HG02970 (cell line): ENCODE results near the gene LGALS4.
"Not testable (repeated sequence)": the region's sequence is repeated elsewhere in the genome, so short reads cannot be mapped to it uniquely, and the experiment has no call there.

Experiments
- ATAC-seq: cut with Tn5 transposase; IDR thresholded peaks from one replicate; pipeline ENCODE4 v1.9.1; 2021; ENCODE audit warnings: mild to moderate bottlenecking, moderate library complexity, moderate number of reproducible peaks; ENCODE audit not compliant: unreplicated experiment, low FRiP score

Gene LGALS4

DNA sequence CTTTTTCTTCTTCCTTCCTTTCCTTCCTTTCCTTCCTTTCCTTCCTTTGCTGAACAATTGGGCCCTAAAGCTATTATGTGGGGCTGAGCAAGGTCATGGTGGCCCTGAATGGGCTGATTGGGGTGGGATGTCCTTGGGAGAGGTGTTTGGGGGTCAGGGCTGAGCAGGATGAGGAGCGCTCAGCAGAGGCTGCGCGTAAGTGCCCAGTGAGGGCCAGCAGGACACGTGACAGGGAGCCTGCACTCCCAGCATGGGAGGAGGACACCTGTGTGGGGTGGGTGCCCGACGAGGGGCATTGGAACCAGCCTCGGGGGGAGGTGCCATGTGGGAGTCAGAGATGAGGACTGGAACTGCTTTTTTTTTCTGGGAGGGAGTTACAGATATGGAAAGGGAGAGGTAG, 34.0 kb downstream of the LGALS4 start:
- no peak for ATAC-seq

DNA sequence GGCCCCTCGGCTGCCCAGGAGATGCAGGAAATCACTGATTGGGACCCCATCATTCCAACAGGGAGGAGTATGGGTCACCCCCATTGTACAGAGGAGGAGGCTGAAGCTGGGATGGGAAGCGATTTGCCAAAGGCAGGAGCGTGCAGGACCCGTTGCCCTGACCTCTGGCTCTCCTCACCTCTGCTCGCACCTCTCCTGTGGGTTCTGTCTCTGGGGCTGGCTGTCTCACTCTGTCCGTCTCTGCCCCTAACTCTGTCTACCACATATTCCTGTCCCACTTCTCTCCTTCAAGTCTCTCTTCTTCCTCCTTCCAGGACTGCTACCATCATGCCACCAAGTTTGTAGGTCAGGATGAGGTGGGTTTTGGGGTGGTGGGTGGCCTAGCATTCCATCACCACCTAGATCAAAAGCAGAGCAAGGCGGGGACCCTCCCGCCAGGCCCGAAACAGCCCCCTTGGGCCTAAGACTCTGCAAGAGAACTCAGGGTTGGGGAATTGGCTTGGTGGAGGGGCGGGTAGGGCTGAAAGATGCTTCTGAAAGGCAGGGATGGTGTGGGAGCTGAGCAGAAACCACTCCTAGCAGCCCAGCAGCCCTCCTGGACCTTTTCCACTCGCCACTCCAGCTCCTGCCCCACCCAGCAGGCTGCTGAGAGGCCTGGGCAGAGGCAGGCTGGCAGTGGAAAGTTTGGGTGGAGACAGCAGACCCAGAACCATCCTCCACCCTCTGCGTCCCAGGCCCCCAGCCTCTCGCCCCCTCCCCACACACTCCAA, 38.4 kb downstream of the LGALS4 start:
- ATAC-seq: no peak

- no peak for ATAC-seq
Measured at GRCh38 chr19:38773469-38774177, 39.1 kb downstream of the LGALS4 start, which contains the start of gene LGALS7. Gene LGALS7, minus strand, starts transcription at chr19:38773517. Its CDS starts 25 bp downstream, at chr19:38773492.

DNA sequence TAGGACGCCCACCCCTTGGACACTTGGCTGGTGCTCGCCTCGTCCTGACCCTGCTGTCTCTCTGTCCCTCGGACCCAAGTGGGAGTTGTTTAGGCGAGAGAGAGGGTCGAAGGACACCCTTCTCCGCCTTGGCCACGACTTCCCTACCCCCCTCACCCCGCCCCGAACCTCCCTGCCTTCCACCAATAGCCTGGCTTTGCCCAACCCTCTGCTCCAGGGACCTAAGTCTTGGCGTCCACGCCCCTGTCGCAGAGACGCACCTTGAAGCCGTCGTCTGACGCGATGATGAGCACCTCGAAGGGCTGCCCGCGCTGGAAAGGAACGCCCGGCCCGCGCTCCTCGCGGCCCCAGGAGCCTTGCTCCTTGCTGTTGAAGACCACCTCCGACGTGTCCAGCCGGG, 41.2 kb downstream of the LGALS4 start:
- ATAC-seq: not testable (repeated sequence)

- not testable (repeated sequence) for ATAC-seq
Measured at GRCh38 chr19:38770949-38771275, 41.8 kb downstream of the LGALS4 start.

DNA sequence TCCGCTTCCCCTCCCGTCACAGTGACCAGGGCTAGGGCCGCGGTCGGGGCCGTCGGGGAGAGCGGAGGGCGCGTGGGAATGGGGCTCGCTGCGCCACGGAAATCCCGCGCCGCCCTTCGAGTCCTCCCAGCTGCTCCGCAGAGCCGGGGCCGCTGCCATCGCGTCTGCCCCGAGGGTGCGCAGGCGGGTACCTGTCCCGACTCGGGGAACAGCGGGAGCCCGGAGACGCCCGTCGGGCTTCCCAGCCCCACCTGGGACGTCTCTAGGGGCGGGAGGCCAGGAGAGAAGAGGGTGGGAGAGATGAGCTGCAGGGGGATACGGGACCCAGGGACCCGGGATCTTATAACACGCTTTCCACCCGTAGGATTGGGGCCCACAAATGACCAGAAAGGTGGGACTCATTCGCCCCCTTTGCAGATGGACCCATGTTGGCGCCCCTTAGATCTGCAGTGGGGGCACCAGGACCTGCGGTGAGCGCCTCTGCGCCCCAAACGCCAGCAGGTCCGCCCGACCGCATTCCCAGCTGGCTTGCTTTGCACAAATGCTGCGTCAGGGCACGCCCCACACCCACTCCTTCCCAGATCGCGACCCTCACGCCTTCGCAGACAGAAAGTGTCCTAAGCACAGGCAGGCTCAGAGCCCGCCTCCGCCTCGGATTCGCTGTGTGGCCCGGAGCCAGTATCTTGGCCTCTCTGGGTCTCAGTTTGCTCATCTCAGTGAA, 42.4 kb downstream of the LGALS4 start:
- ATAC-seq: not testable (repeated sequence)

- ATAC-seq: peak; percentile 51
Measured at GRCh38 chr19:38769635-38770211, 43.0 kb downstream of the LGALS4 start.

GRCh38 chr19:38766276-38767047, 46.3 kb downstream of the LGALS4 start:
- no peak for ATAC-seq

DNA sequence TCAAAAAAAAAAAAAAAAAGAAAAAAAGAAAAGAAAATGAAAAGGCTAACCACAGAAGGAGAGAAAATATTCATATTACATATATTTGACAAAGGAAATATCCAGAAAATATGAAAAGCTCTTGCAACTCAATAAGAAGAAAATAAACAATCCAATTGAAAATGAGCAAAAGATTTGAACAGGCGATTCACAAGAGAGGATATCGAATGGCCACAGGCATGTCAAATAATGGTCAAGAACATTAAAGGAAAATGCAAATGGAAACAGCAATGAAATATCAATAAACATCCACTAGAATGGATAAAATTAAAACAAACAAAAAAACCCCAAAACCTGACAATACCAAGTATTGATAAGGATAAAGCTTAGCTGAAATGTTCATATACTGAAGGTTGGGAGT, 47.5 kb downstream of the LGALS4 start:
- ATAC-seq: no peak

GRCh38 chr19:38763795-38764220, 48.9 kb downstream of the LGALS4 start:
- ATAC-seq: no peak

- ATAC-seq: not testable (repeated sequence)
Measured at GRCh38 chr19:38761884-38762389, 50.8 kb downstream of the LGALS4 start.

DNA sequence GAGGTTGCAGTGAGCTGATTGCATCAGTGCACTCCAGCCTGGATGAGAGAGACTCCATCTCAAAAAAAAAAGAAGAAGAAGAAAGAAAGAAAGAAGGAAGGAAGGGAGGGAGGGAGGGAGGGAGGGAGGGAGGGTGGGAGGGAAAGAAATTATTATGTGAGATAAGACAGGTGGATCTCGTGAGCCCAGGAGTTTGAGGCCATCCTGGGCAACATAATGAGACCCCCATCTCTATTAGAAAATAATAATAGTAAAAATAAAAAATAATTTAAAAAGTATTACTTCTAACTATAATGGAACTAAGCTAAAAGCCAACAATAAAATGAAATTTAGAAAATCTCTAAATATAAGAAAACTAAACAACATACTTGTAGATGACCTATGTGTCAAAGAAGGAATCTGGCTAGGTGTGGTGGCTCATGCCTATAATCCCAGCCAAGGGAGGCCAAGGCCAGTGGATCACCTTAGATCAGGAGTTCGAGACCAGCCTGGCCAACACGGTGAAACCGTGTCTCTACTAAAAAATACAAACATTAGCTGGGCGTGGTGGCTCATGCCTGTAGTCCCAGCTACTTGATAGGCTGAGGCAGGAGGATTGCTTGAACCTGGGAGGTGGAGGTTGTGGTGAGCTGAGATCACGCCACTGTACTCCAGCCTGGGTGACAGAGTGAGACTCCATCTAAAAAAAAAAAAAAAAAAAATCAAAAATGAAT, 51.8 kb downstream of the LGALS4 start:
- not testable (repeated sequence) for ATAC-seq

DNA sequence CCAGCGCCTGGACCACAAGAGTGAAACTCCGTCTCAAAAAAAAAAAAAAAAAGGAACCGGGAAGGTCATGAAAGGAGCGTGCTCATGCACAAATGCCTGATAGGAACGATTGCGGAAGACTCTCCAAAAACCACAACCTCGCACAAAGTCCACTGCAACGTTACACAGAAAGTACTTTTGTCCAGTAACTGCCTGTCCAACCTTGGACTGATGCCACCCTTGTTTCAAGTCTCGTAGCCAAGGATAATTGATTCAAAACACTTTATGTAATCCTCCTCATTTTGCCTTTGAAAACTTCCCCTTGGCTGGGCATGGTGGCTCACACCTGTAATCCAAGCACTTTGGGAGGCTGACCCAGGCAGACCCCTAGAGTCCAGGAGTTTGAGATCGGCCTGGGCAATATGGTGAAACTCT, 53.1 kb downstream of the LGALS4 start:
- no peak for ATAC-seq

DNA sequence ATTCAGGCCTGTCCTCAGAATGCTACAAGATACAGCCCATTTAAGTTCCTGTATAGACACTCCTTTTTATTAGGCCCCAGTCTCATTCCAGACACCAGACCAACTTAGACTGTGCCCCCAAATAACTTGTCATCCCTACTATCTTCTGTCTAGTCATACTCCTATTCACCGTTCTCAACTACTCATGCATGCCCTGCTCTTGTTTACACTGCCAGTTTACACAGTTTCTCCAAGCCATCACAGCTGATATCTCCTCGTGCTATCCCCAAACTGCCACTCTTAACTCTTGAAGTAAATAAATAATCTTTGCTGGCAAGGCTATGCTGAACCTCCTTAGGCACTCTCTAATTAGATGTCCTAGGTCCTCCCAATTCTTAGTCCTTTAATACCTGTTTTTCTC, 58.5 kb downstream of the LGALS4 start:
- ATAC-seq: not testable (repeated sequence)

GRCh38 chr19:38753783-38754182, 59.0 kb downstream of the LGALS4 start:
- not testable (repeated sequence) for ATAC-seq
